Measurements from ENCODE around the gene UNC119.

UNC119 gene

GRCh38 chr17:28499364-28499664 lies 53.1 kb downstream of the UNC119 start:
- peaks cover 15% of the 10 kb centered on the region for H3K27me3 Mint-ChIP-seq (ENCODE audit: low read depth, poor library complexity)
- H3K9me3 Mint-ChIP-seq = no peaks in the 10 kb centered on the region
- H3K27ac Mint-ChIP-seq = no peak overlapping the region
- H3K4me3 Mint-ChIP-seq = no peak overlapping the region
- DNase-seq = no peak
- no peak for TF ChIP-seq CTCF (IDR thresholded peaks at IDR 0.05)
- H3K4me1 Mint-ChIP-seq = peaks cover 84% of the 10 kb centered on the region
- H3K36me3 Mint-ChIP-seq (ENCODE audit: low read depth) = no peaks in the 10 kb centered on the region

- Mint-ChIP-seq H3K4me3 (no peak overlapping the region), H3K27me3 (ENCODE audit: low read depth, poor library complexity) (peaks cover 10% of the 10 kb centered on the region), H3K4me1 (peaks cover 84% of the 10 kb centered on the region), H3K27ac (no peak overlapping the region), H3K36me3 (ENCODE audit: low read depth) (no peaks in the 10 kb centered on the region), H3K9me3 (no peaks in the 10 kb centered on the region)
- TF ChIP-seq CTCF (IDR thresholded peaks at IDR 0.05) = no peak
- DNase-seq = no peak
Measured at GRCh38 chr17:28498652-28499363, 53.6 kb downstream of the UNC119 start.

- peaks cover 5% of the 10 kb centered on the region for H3K27me3 Mint-ChIP-seq (ENCODE audit: low read depth, poor library complexity)
- H3K27ac Mint-ChIP-seq = no peak overlapping the region
- H3K36me3 Mint-ChIP-seq (ENCODE audit: low read depth) = no peaks in the 10 kb centered on the region
- no peak for TF ChIP-seq CTCF (IDR thresholded peaks at IDR 0.05)
- H3K4me1 Mint-ChIP-seq = peaks cover 87% of the 10 kb centered on the region
- H3K9me3 Mint-ChIP-seq = no peaks in the 10 kb centered on the region
- DNase-seq = no peak
- no peak overlapping the region for H3K4me3 Mint-ChIP-seq
Measured at GRCh38 chr17:28497931-28498330, 54.5 kb downstream of the UNC119 start.

All from nephron progenitor cell (in vitro differentiated cells).